SK-N-SH treated with all-trans-retinoic acid at 6 μM for 48 hours (cell line): ENCODE measurements around the gene PCBP1.
"Not testable (repeated sequence)": the region's sequence is repeated elsewhere in the genome, so short reads cannot be mapped to it uniquely, and the experiment has no call there.

Source experiments
- ATAC-seq: fragments of 200-7000 bp; cut with Tn5 transposase; 3 replicates; pipeline ENCODE4 v1.9.1; 2020; ENCODE audit warnings: mild to moderate bottlenecking, moderate library complexity
- BACH2 ChIP-seq: fragments of 250-450 bp; sonication (Bioruptor Pico); IDR thresholded peaks from 2 replicates; pipeline ENCODE4 v1.9.0; 2021; ENCODE audit warnings: mild to moderate bottlenecking, borderline replicate concordance
- GLIS3 ChIP-seq: fragments of 250-450 bp; sonication (Bioruptor Pico); IDR thresholded peaks from 2 replicates; pipeline ENCODE4 v1.5.0; 2020; ENCODE audit warnings: mild to moderate bottlenecking, moderate library complexity
- ISL1 ChIP-seq: fragments of 250-450 bp; sonication (Bioruptor Pico); IDR thresholded peaks from 2 replicates; pipeline ENCODE4 v2.1.2; 2022; ENCODE audit warnings: mild to moderate bottlenecking, moderate library complexity
- OSR1 ChIP-seq: fragments of 250-450 bp; sonication (Bioruptor Pico); IDR thresholded peaks from 2 replicates; pipeline ENCODE4 v1.8.0; 2022; ENCODE audit warnings: moderate library complexity, mild to moderate bottlenecking, inconsistent platforms
- SNAI2 ChIP-seq: fragments of 250-450 bp; sonication (Bioruptor Pico); IDR thresholded peaks from 2 replicates; pipeline ENCODE4 v1.5.0; 2020; ENCODE audit warnings: mild to moderate bottlenecking, moderate library complexity
- TCF4 ChIP-seq: fragments of 250-450 bp; sonication (Bioruptor Pico); IDR thresholded peaks from 2 replicates; pipeline ENCODE4 v1.8.0; 2021; ENCODE audit warnings: mild to moderate bottlenecking, moderate library complexity, borderline replicate concordance
- TOX ChIP-seq: fragments of 250-450 bp; sonication (Bioruptor Pico); IDR thresholded peaks from 2 replicates; pipeline ENCODE4 v1.8.0; 2021; ENCODE audit warnings: mild to moderate bottlenecking, moderate library complexity, borderline replicate concordance
- TSHZ2 ChIP-seq: fragments of 250-450 bp; sonication (Bioruptor Pico); IDR thresholded peaks from 2 replicates; pipeline ENCODE4 v1.5.0; 2020; ENCODE audit warnings: mild to moderate bottlenecking, moderate library complexity
- ZFP30 ChIP-seq: fragments of 450-650 bp; formaldehyde crosslinking; IDR thresholded peaks from 2 replicates; pipeline ENCODE4 v1.5.0; 2022; ENCODE audit warnings: mild to moderate bottlenecking, moderate library complexity
- ZNF565 ChIP-seq: fragments of 450-650 bp; formaldehyde crosslinking; conservative IDR thresholded peaks from 2 replicates; pipeline ENCODE4 v1.5.0; 2020; ENCODE audit warnings: low read depth, mild to moderate bottlenecking, moderate library complexity
- ZNF8 ChIP-seq: fragments of 450-650 bp; formaldehyde crosslinking; IDR thresholded peaks from 2 replicates; pipeline ENCODE4 v1.5.0; 2020; ENCODE audit warnings: mild to moderate bottlenecking, moderate library complexity
- TF ChIP-seq, protein P1 (sequence below): fragments of 250-450 bp; sonication (Bioruptor Pico); IDR thresholded peaks from 2 replicates; pipeline ENCODE4 v1.5.1; 2020; ENCODE audit warnings: low read depth, mild to moderate bottlenecking, moderate library complexity

The PCBP1 gene

GRCh38 chr2:70133491-70134322, 46.4 kb downstream of the PCBP1 start (continued):
- no peak for TF ChIP-seq TSHZ2
- no peak for TF ChIP-seq ZNF565 (CRISPR knock-in tag)
- TF ChIP-seq TOX (CRISPR knock-in tag): no peak
- no peak for TF ChIP-seq GLIS3 (CRISPR knock-in tag)
- no peak for TF ChIP-seq BACH2 (CRISPR knock-in tag)
- TF ChIP-seq, protein P1, sequence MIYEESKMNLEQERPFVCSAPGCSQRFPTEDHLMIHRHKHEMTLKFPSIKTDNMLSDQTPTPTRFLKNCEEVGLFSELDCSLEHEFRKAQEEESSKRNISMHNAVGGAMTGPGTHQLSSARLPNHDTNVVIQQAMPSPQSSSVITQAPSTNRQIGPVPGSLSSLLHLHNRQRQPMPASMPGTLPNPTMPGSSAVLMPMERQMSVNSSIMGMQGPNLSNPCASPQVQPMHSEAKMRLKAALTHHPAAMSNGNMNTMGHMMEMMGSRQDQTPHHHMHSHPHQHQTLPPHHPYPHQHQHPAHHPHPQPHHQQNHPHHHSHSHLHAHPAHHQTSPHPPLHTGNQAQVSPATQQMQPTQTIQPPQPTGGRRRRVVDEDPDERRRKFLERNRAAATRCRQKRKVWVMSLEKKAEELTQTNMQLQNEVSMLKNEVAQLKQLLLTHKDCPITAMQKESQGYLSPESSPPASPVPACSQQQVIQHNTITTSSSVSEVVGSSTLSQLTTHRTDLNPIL: no peak
- TF ChIP-seq TCF4 (CRISPR knock-in tag): no peak
- no peak for TF ChIP-seq OSR1 (CRISPR knock-in tag)
- TF ChIP-seq SNAI2 (CRISPR knock-in tag): no peak
- TF ChIP-seq ZNF8 (CRISPR knock-in tag): no peak
- no peak for TF ChIP-seq ZFP30 (CRISPR knock-in tag)
- no peak for TF ChIP-seq ISL1 (CRISPR knock-in tag)

DNA sequence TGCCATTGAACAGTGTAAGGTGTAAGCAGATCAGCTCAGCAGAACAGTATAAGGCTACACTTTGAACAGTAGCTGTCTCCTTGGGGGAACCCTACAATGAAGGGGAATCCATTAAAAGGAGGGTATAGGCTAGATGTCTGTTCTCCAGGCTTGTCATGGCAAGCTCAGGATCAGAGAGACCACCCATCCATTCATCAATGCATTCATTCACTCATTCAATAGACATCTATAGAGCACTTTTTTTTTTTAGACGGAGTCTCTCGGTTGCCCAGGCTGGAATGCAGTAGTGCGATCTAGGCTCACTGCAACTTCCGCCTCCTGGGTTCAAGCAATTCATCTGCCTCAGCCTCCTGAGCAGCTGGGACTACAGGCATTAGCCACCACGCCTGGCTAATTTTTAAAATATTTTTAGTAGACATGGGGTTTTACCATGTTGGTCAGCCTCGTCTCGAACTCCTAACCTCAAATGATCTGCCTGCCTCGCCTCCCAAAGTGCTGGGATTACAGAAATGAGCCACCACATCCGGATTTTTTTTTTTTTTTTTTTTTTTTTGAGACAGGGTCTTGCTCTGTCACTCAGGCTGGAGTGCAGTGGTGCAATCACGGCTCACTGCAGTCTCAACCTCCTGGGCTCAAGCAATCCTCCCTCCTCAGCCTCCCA, 47.2 kb downstream of the PCBP1 start:
- ATAC-seq: not testable (repeated sequence)
